Stomach smooth muscle (tissue), 2 donors: ENCODE data around the gene POLD2.

Source experiments
- H3K27ac ChIP-seq: one replicate; pipeline ENCODE4 v1.7.0; 2013; ENCODE audit warnings: mild to moderate bottlenecking, low read length, inconsistent platforms
- H3K27me3 ChIP-seq, 2 donors: one replicate each; pipeline ENCODE4 v1.7.0; 2013; ENCODE audit warnings: low read length in 2 of 2; ENCODE audit not compliant: insufficient read depth in 2 of 2, control insufficient read depth in 1 of 2
- H3K36me3 ChIP-seq, 2 donors: one replicate each; pipeline ENCODE4 v1.7.0; 2013; ENCODE audit warnings: low read length in 2 of 2; ENCODE audit not compliant: control insufficient read depth in 2 of 2, insufficient read depth in 2 of 2
- H3K4me1 ChIP-seq: one replicate; pipeline ENCODE4 v1.7.0; 2013; ENCODE audit warnings: low read length; ENCODE audit not compliant: control insufficient read depth, insufficient read depth
- H3K4me3 ChIP-seq, 2 donors: one replicate each; pipeline ENCODE4 v1.7.0; 2013; ENCODE audit warnings: low read length in 2 of 2
- H3K9ac ChIP-seq, 2 donors: one replicate each; pipeline ENCODE4 v1.7.0; 2013; ENCODE audit warnings: low read length in 2 of 2, mild to moderate bottlenecking in 1 of 2
- H3K9me3 ChIP-seq, 2 donors: one replicate each; pipeline ENCODE4 v1.7.0; 2013; ENCODE audit warnings: low read length in 2 of 2; ENCODE audit not compliant: control insufficient read depth in 2 of 2
- donor health status: healthy.
- donor health status: Pancreatic carcinoma.

Gene POLD2

GRCh38 chr7:44117801-44118429, 5.4 kb downstream of the POLD2 start:
- Histone ChIP-seq H3K27ac (no peak overlapping the region), H3K27me3 (no peaks in the 10 kb centered on the region), H3K4me1 (peaks cover 15% of the 10 kb centered on the region), H3K9me3 (no peaks in the 10 kb centered on the region), H3K36me3 (peaks cover 37 to 41% of the 10 kb centered on the region in 2 donors), H3K4me3 (no peak overlapping the region), H3K9ac (no peak overlapping the region)

- no peak overlapping the region for H3K9ac ChIP-seq
- H3K9me3 ChIP-seq, result no peaks in the 10 kb centered on the region
- H3K27ac ChIP-seq, result no peak overlapping the region
- H3K27me3 ChIP-seq, result no peaks in the 10 kb centered on the region
- peaks cover 6% of the 10 kb centered on the region for H3K4me1 ChIP-seq
- no peak overlapping the region for H3K4me3 ChIP-seq
- peaks cover 37 to 41% of the 10 kb centered on the region in 2 donors for H3K36me3 ChIP-seq
Observed at GRCh38 chr7:44116789-44117666, 6.3 kb downstream of the POLD2 start.

GRCh38 chr7:44116087-44116788, 7.1 kb downstream of the POLD2 start:
- H3K36me3 ChIP-seq, result peaks cover 34 to 41% of the 10 kb centered on the region in 2 donors
- no peaks in the 10 kb centered on the region for H3K9me3 ChIP-seq
- H3K4me3 ChIP-seq, result no peak overlapping the region
- H3K9ac ChIP-seq, result no peak overlapping the region
- peaks cover 2% of the 10 kb centered on the region for H3K4me1 ChIP-seq
- no peak overlapping the region for H3K27ac ChIP-seq
- peaks cover 0 to under 1% of the 10 kb centered on the region in 2 donors for H3K27me3 ChIP-seq

DNA sequence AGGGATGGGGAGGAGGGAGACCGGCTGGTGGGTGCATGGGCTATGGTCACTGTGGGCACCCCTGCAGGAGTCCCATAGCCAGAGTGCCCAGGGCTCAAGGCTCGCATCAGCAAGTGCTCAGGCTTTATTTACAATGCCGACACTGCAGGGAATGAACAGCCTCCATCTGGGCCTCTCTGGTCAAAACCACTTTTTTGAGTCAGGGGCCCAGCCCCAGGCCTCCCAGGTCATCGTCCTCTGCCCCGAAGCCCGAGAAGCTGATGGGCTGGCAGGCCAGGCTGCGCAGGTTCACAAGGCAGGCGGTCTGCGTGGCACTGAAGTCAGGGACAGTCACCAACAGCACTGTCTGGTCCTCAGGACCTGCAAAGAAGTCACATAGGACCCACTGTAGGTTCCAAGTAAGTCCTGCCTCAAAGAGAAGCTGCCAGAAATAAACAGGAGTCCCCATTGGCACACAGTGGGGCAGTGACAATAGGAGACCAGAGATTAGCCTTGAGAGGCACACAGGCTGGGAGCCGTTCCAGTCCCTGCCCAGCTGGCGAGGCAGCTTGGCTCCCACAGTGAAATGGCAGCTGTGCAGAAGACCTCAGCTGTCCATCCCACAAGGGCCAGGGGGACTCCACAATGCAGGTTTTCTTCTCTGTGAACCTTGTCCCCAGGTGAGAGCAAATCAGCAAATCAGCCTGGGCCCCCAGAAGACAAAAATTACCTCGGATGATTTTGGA, 8.6 kb downstream of the POLD2 start:
- H3K4me1 ChIP-seq, result no peaks in the 10 kb centered on the region
- peaks cover 2 to 10% of the 10 kb centered on the region in 2 donors for H3K27me3 ChIP-seq
- no peaks in the 10 kb centered on the region for H3K9me3 ChIP-seq
- no peak overlapping the region for H3K27ac ChIP-seq
- H3K9ac ChIP-seq, result no peak overlapping the region
- H3K36me3 ChIP-seq, result peaks cover 29 to 33% of the 10 kb centered on the region in 2 donors
- H3K4me3 ChIP-seq, result no peak overlapping the region

GRCh38 chr7:44113764-44114354, 9.5 kb downstream of the POLD2 start:
- H3K4me1 ChIP-seq, result no peaks in the 10 kb centered on the region
- H3K9me3 ChIP-seq, result no peaks in the 10 kb centered on the region
- peaks cover 25 to 28% of the 10 kb centered on the region in 2 donors for H3K36me3 ChIP-seq
- H3K27ac ChIP-seq, result no peak overlapping the region
- no peak overlapping the region for H3K4me3 ChIP-seq
- H3K9ac ChIP-seq, result no peak overlapping the region
- peaks cover 2 to 13% of the 10 kb centered on the region in 2 donors for H3K27me3 ChIP-seq

DNA sequence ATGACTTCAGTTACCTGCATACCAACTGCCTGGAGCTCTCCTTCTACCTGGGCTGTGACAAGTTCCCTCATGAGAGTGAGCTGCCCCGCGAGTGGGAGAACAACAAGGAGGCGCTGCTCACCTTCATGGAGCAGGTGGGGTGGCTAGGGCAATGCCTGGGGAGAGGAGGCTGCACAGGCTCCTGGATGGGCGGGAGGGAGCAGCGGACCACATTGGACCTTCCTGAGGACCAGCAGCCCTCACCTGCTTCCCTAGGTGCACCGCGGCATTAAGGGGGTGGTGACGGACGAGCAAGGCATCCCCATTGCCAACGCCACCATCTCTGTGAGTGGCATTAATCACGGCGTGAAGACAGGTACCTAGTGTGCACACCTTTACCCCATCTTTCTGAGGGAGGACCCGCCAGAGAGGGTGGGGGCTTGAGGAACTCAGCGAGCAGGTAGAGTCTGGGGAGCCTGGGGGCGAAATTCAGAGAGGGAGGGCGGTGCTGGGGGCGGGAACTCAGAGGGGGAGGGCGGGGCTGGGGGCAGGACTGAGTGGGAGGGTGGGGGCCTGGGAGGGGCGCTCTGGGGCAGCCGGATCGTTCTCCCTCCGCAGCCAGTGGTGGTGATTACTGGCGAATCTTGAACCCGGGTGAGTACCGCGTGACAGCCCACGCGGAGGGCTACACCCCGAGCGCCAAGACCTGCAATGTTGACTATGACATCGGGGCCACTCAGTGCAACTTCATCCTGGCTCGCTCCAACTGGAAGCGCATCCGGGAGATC, 10.2 kb downstream of the POLD2 start:
- Histone ChIP-seq H3K9me3 (no peaks in the 10 kb centered on the region), H3K9ac (no peak overlapping the region), H3K27ac (no peak overlapping the region), H3K36me3 (peaks cover 25 to 28% of the 10 kb centered on the region in 2 donors), H3K27me3 (peaks cover 2 to 13% of the 10 kb centered on the region in 2 donors), H3K4me3 (no peak overlapping the region), H3K4me1 (no peaks in the 10 kb centered on the region)

GRCh38 chr7:44112231-44112996, 10.9 kb downstream of the POLD2 start:
- Histone ChIP-seq H3K4me3 (no peak overlapping the region), H3K4me1 (no peaks in the 10 kb centered on the region), H3K9me3 (no peaks in the 10 kb centered on the region), H3K27ac (no peak overlapping the region), H3K27me3 (peaks cover 2 to 13% of the 10 kb centered on the region in 2 donors), H3K36me3 (peaks cover 20 to 23% of the 10 kb centered on the region in 2 donors), H3K9ac (no peak overlapping the region)

DNA sequence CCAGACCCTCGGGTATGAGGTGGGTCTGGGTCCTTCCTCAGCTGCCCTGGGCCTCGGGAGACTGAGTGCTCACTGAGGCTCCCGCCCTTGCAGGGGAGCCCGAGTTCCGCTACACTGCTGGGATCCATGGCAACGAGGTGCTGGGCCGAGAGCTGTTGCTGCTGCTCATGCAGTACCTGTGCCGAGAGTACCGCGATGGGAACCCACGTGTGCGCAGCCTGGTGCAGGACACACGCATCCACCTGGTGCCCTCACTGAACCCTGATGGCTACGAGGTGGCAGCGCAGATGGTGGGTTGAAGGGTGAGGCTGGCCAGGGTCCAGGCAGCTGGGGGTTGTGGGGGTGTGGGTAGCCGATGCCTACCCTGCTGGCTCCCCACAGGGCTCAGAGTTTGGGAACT, 11.6 kb downstream of the POLD2 start:
- no peak overlapping the region for H3K4me3 ChIP-seq
- no peak overlapping the region for H3K27ac ChIP-seq
- no peaks in the 10 kb centered on the region for H3K9me3 ChIP-seq
- no peak overlapping the region for H3K9ac ChIP-seq
- H3K36me3 ChIP-seq, result peaks cover 17 to 23% of the 10 kb centered on the region in 2 donors
- H3K4me1 ChIP-seq, result peaks cover 4% of the 10 kb centered on the region
- peaks cover 2 to 19% of the 10 kb centered on the region in 2 donors for H3K27me3 ChIP-seq
